Endothelial cell of umbilical vein (primary cell): ENCODE measurements around the gene MBD1.

ENCODE experiments used
- EZH2 ChIP-seq: IDR thresholded peaks from 2 replicates; pipeline ENCODE4 v1.6.1; 2012; ENCODE audit warnings: borderline replicate concordance, low read depth, mild to moderate bottlenecking, moderate library complexity, low read length, inconsistent platforms; ENCODE audit not compliant: severe bottlenecking
- GATA2 ChIP-seq: IDR thresholded peaks from 2 replicates; pipeline ENCODE4 v1.7.0; 2011; ENCODE audit warnings: low read depth, mild to moderate bottlenecking, moderate library complexity, mixed read lengths, low read length; ENCODE audit not compliant: insufficient read length, insufficient read depth
- JUN ChIP-seq: IDR thresholded peaks from 2 replicates; pipeline ENCODE4 v1.6.1; 2011; ENCODE audit warnings: borderline replicate concordance, low read depth; ENCODE audit not compliant: insufficient read length, insufficient read depth
- POLR2A ChIP-seq: IDR thresholded peaks from 2 replicates; pipeline ENCODE4 v1.6.1; 2012; ENCODE audit warnings: low read depth, mild to moderate bottlenecking, control low read depth, low read length
- POLR2AphosphoS5 ChIP-seq: IDR thresholded peaks from 2 replicates; pipeline ENCODE4 v1.6.1; 2012; ENCODE audit warnings: low read depth, mild to moderate bottlenecking, control low read depth, low read length, moderate library complexity; ENCODE audit not compliant: insufficient read depth
- TF ChIP-seq, protein P1 (sequence below), 2 donors: IDR thresholded peaks; 1 replicate in 1 of 2; 2 replicates in 1 of 2; pipeline ENCODE4 v1.5.1; 2011; ENCODE audit warnings: low read length in 2 of 2, mild to moderate bottlenecking in 2 of 2, moderate library complexity in 2 of 2, control low read depth in 1 of 2, inconsistent platforms in 1 of 2, low read depth in 1 of 2; ENCODE audit not compliant: insufficient read depth in 1 of 2; ENCODE audit errors: extremely low read depth in 1 of 2
- TF ChIP-seq, protein P2 (sequence below): IDR thresholded peaks from 2 replicates; pipeline ENCODE4 v1.6.1; 2011; ENCODE audit not compliant: insufficient read depth, insufficient read length

DNA sequence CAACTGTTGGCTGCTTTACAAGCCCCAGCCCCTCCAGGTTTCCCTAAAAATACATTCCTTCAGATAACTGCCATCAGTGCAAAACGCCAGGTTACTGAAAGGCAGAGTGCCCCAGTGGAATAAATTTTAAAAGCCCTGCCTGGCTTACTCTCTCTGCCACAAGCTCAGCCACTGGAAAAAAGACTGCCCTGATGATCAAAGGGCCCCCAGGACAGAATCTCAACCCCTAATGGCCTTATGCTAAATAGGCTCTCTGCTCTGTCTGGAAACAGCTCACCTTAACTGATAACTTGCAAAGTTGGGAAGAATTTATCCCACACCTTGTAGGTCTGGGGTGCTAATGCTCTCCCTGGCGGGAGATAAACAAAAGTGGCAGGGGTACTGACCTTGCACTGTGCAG is 48.9 kb downstream of the MBD1 start:
- TF ChIP-seq POLR2A, result no peak
- TF ChIP-seq EZH2, result no peak
- TF ChIP-seq, protein P1, sequence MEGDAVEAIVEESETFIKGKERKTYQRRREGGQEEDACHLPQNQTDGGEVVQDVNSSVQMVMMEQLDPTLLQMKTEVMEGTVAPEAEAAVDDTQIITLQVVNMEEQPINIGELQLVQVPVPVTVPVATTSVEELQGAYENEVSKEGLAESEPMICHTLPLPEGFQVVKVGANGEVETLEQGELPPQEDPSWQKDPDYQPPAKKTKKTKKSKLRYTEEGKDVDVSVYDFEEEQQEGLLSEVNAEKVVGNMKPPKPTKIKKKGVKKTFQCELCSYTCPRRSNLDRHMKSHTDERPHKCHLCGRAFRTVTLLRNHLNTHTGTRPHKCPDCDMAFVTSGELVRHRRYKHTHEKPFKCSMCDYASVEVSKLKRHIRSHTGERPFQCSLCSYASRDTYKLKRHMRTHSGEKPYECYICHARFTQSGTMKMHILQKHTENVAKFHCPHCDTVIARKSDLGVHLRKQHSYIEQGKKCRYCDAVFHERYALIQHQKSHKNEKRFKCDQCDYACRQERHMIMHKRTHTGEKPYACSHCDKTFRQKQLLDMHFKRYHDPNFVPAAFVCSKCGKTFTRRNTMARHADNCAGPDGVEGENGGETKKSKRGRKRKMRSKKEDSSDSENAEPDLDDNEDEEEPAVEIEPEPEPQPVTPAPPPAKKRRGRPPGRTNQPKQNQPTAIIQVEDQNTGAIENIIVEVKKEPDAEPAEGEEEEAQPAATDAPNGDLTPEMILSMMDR (IDR thresholded peaks at IDR 0.05; ENCODE audit: extremely low read depth in 1 of 2, insufficient read depth in 1 of 2, low read depth in 1 of 2, low read length in 2 of 2), result no peak
- TF ChIP-seq, protein P2, sequence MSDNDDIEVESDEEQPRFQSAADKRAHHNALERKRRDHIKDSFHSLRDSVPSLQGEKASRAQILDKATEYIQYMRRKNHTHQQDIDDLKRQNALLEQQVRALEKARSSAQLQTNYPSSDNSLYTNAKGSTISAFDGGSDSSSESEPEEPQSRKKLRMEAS, result no peak
- TF ChIP-seq GATA2, result no peak
- TF ChIP-seq JUN, result no peak
- TF ChIP-seq POLR2AphosphoS5, result no peak
